Neural progenitor cell (in vitro differentiated cells): ENCODE measurements around the gene CLIC5. TPM values are rescaled to one million over a fixed set of nuclear protein-coding genes. Genes with fewer than 3 reads are reported as not detected.

Experiments
- DNase-seq: peaks from one replicate; pipeline ENCODE4 v3.0.0-alpha.2; 2016; ENCODE audit warnings: low spot score
- H2AFZ ChIP-seq: fragments of 200-600 bp; sonication (generic); replicated peaks from 2 replicates; pipeline ENCODE4 v1.6.1; 2016; ENCODE audit warnings: antibody characterized with exemption
- H3F3A ChIP-seq: fragments of 200-600 bp; sonication (generic); 2 replicates; pipeline ENCODE4 v1.6.1; 2016; ENCODE audit warnings: antibody characterized with exemption, low read depth
- H3K27ac ChIP-seq: fragments of 200-600 bp; sonication (generic); 2 replicates; pipeline ENCODE4 v1.5.1; 2016; ENCODE audit warnings: mild to moderate bottlenecking
- H3K27me3 ChIP-seq: fragments of 200-600 bp; sonication (generic); 2 replicates; pipeline ENCODE4 v1.6.1; 2016; ENCODE audit warnings: mild to moderate bottlenecking, moderate library complexity
- H3K36me3 ChIP-seq: fragments of 200-600 bp; sonication (generic); 2 replicates; pipeline ENCODE4 v1.5.1; 2016
- H3K4me1 ChIP-seq: fragments of 200-600 bp; sonication (generic); 2 replicates; pipeline ENCODE4 v1.6.1; 2016; ENCODE audit warnings: mixed run types
- H3K4me2 ChIP-seq: fragments of 200-600 bp; sonication (generic); 2 replicates; pipeline ENCODE4 v1.6.1; 2016
- H3K4me3 ChIP-seq: fragments of 200-600 bp; sonication (generic); 2 replicates; pipeline ENCODE4 v1.5.1; 2016
- H3K79me2 ChIP-seq: fragments of 200-600 bp; sonication (generic); 2 replicates; pipeline ENCODE4 v1.6.1; 2016; ENCODE audit warnings: low read depth
- H3K9ac ChIP-seq: fragments of 200-600 bp; sonication (generic); 2 replicates; pipeline ENCODE4 v1.6.1; 2016
- H3K9me3 ChIP-seq: fragments of 200-600 bp; sonication (generic); 2 replicates; pipeline ENCODE4 v1.5.1; 2016; ENCODE audit warnings: low read depth
- H4K20me1 ChIP-seq: fragments of 200-600 bp; sonication (generic); 2 replicates; pipeline ENCODE4 v1.6.1; 2016; ENCODE audit warnings: low read depth
- H3K27ac Mint-ChIP-seq: 3 replicates; pipeline ENCODE4 v1.8.0; 2021; ENCODE audit warnings: mixed read lengths
- H3K27me3 Mint-ChIP-seq: 2 replicates; pipeline ENCODE4 v1.8.0; 2022; ENCODE audit warnings: low read depth, mild to moderate bottlenecking, inconsistent platforms, moderate library complexity, mixed read lengths; ENCODE audit not compliant: insufficient read depth
- H3K36me3 Mint-ChIP-seq: 3 replicates; pipeline ENCODE4 v1.8.0; 2021; ENCODE audit warnings: mixed read lengths
- H3K4me1 Mint-ChIP-seq: 3 replicates; pipeline ENCODE4 v1.8.0; 2021; ENCODE audit warnings: mixed read lengths
- H3K4me3 Mint-ChIP-seq: 3 replicates; pipeline ENCODE4 v1.8.0; 2021; ENCODE audit warnings: mild to moderate bottlenecking, moderate library complexity, mixed read lengths
- H3K9me3 Mint-ChIP-seq: 3 replicates; pipeline ENCODE4 v1.8.0; 2020; ENCODE audit warnings: mixed read lengths
- CTCF ChIP-seq: fragments of 200-600 bp; sonication (generic); IDR thresholded peaks from 2 replicates; pipeline ENCODE4 v1.5.1; 2017; ENCODE audit warnings: antibody characterized with exemption, mild to moderate bottlenecking
- EZH2 ChIP-seq: fragments of 200-600 bp; sonication (generic); IDR thresholded peaks from 2 replicates; pipeline ENCODE4 v1.6.1; 2017; ENCODE audit warnings: antibody characterized with exemption, mild to moderate bottlenecking, moderate library complexity
- EZH2phosphoT487 ChIP-seq: fragments of 200-600 bp; sonication (generic); IDR thresholded peaks from 2 replicates; pipeline ENCODE4 v1.6.1; 2017; ENCODE audit warnings: antibody characterized with exemption
- total RNA-seq: library from RNA; depleted of rRNA; stranded (reverse); fragments of >200 nt; gene quantifications from 2 replicates; pipeline ENCODE4 v1.2.3, GENCODE V29; 2015; ENCODE audit warnings: low replicate concordance

The CLIC5 gene
- total RNA-seq, 1 donor from 2014 or later = not detected

- Histone ChIP-seq H3F3A (no peaks in the 10 kb centered on the region), H3K27ac (no peak overlapping the region), H4K20me1 (no peaks in the 10 kb centered on the region), H2AFZ (no peak overlapping the region), H3K27me3 (no peaks in the 10 kb centered on the region), H3K4me2 (no peak overlapping the region), H3K4me1 (peaks cover 14% of the 10 kb centered on the region), H3K4me3 (no peak overlapping the region), H3K79me2 (no peaks in the 10 kb centered on the region), H3K9ac (no peak overlapping the region), H3K9me3 (no peaks in the 10 kb centered on the region), H3K36me3 (no peaks in the 10 kb centered on the region)
- Mint-ChIP-seq H3K36me3 (no peaks in the 10 kb centered on the region), H3K27me3 (peaks cover 6% of the 10 kb centered on the region), H3K4me1 (no peaks in the 10 kb centered on the region), H3K4me3 (no peak overlapping the region), H3K9me3 (peaks cover 4% of the 10 kb centered on the region), H3K27ac (no peak overlapping the region)
- no peak for TF ChIP-seq EZH2
- no peak for TF ChIP-seq EZH2phosphoT487
- TF ChIP-seq CTCF = no peak
- DNase-seq = no peak
Measured at GRCh38 chr6:45964300-45964699, 51.4 kb downstream of the CLIC5 start.

GRCh38 chr6:45963896-45964295 lies 51.8 kb downstream of the CLIC5 start:
- Mint-ChIP-seq H3K27ac (no peak overlapping the region), H3K36me3 (no peaks in the 10 kb centered on the region), H3K4me3 (no peak overlapping the region), H3K4me1 (no peaks in the 10 kb centered on the region), H3K27me3 (peaks cover 6% of the 10 kb centered on the region), H3K9me3 (peaks cover 4% of the 10 kb centered on the region)
- DNase-seq = no peak
- Histone ChIP-seq H4K20me1 (no peaks in the 10 kb centered on the region), H3K79me2 (no peaks in the 10 kb centered on the region), H2AFZ (no peak overlapping the region), H3F3A (no peaks in the 10 kb centered on the region), H3K36me3 (no peaks in the 10 kb centered on the region), H3K4me3 (no peak overlapping the region), H3K4me2 (no peak overlapping the region), H3K4me1 (peaks cover 10% of the 10 kb centered on the region), H3K27ac (no peak overlapping the region), H3K27me3 (no peaks in the 10 kb centered on the region), H3K9ac (no peak overlapping the region), H3K9me3 (no peaks in the 10 kb centered on the region)
- no peak for TF ChIP-seq CTCF
- TF ChIP-seq EZH2 = no peak
- TF ChIP-seq EZH2phosphoT487 = no peak

DNA sequence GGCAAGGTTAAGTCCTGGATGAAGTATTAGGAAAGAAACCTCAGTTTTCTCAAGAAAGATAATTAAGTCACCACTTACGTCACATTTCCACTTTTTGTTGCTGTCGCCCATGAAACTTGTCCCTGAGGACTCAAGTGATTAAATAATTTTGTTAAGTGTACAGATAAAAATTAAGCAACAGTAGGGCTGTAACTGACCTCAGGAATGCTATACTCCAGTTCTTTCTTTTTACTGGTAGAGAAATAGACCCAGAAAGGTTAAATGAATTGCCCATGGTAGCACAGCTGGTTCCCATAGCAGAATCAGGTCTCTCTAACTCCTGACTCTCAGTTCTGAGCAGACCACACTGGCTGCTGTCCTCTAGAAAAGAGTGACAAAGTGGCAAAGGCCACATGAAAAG lies 54.5 kb downstream of the CLIC5 start:
- no peak for DNase-seq
- H3K36me3 ChIP-seq = no peaks in the 10 kb centered on the region
- no peaks in the 10 kb centered on the region for H3K79me2 ChIP-seq
- no peak overlapping the region for H3K4me3 ChIP-seq
- H3K27ac Mint-ChIP-seq = no peak overlapping the region
- no peak overlapping the region for H3K4me3 Mint-ChIP-seq
- no peaks in the 10 kb centered on the region for H3K36me3 Mint-ChIP-seq
- no peak for TF ChIP-seq EZH2
- no peak for TF ChIP-seq EZH2phosphoT487
- TF ChIP-seq CTCF = no peak
- H3F3A ChIP-seq = no peaks in the 10 kb centered on the region
- H3K27me3 Mint-ChIP-seq = peaks cover 4% of the 10 kb centered on the region
- H3K4me1 Mint-ChIP-seq = peaks cover 1% of the 10 kb centered on the region
- H3K9me3 ChIP-seq = no peaks in the 10 kb centered on the region
- H3K9me3 Mint-ChIP-seq = peaks cover 2% of the 10 kb centered on the region
- H2AFZ ChIP-seq = no peak overlapping the region
- no peak overlapping the region for H3K4me2 ChIP-seq
- H3K9ac ChIP-seq = no peak overlapping the region
- H3K27ac ChIP-seq = no peak overlapping the region
- peaks cover 5% of the 10 kb centered on the region for H3K4me1 ChIP-seq
- no peaks in the 10 kb centered on the region for H4K20me1 ChIP-seq
- no peaks in the 10 kb centered on the region for H3K27me3 ChIP-seq
